ENCODE results near the gene CNTROB. TPM values are rescaled to one million over a fixed set of nuclear protein-coding genes. Genes with fewer than 3 reads are reported as not detected.

CNTROB gene
- total and polyA plus RNA-seq, 2 donors (not counting 1 experiment from before 2014, with no cell fraction given), result 23.1 to 34.8 TPM

- WGBS (ENCODE audit: insufficient coverage), result 88% methylated on average over 7 of the region's 15 CpGs
- Histone ChIP-seq H2AFZ (ENCODE audit: insufficient read depth, low read depth, low read length, poor library complexity, severe bottlenecking) (no peak overlapping the region), H3K4me2 (replicated peaks; ENCODE audit: low read depth, low read length, poor library complexity, severe bottlenecking) (no peak overlapping the region), H3K9ac (ENCODE audit: low read length) (no peak overlapping the region), H3K9me3 (ENCODE audit: control extremely low read depth in 1 of 3, control insufficient read depth in 2 of 3, insufficient read depth in 1 of 3, low read length in 2 of 3) (no peaks in the 10 kb centered on the region), H3K79me2 (ENCODE audit: control insufficient read depth, insufficient read depth, low read length) (no peaks in the 10 kb centered on the region), H4K20me1 (ENCODE audit: control insufficient read depth, insufficient read depth, low read length, poor library complexity, severe bottlenecking) (no peaks in the 10 kb centered on the region), H3K4me3 (ENCODE audit: control extremely low read depth in 1 of 5, extremely low read depth in 1 of 5, insufficient read depth in 1 of 5, low read depth in 2 of 5, low read length in 4 of 5) (no peak overlapping the region), H3K4me1 (ENCODE audit: control insufficient read depth in 2 of 2, insufficient read depth in 2 of 2, low read length in 2 of 2) (peaks cover 2 to 4% of the 10 kb centered on the region in 2 donors), H3K27ac (ENCODE audit: low read length in 2 of 2) (no peak overlapping the region), H3K36me3 (replicated peaks in 1 of 2; ENCODE audit: control extremely low read depth in 1 of 2, control insufficient read depth in 1 of 2, extremely low read depth in 1 of 2, insufficient read depth in 2 of 2, low read length in 1 of 2) (peaks cover 0 to 47% of the 10 kb centered on the region in 2 experiments), H3K27me3 (replicated peaks in 1 of 4; ENCODE audit: control extremely low read depth in 1 of 4, control insufficient read depth in 3 of 4, insufficient read depth in 4 of 4, low read length in 3 of 4) (no peaks in the 10 kb centered on the region)
- Mint-ChIP-seq H3K27ac (no peak overlapping the region), H3K4me1 (no peaks in the 10 kb centered on the region), H3K4me3 (no peak overlapping the region), H3K27me3 (no peaks in the 10 kb centered on the region), H3K9me3 (ENCODE audit: insufficient read depth) (no peaks in the 10 kb centered on the region)
- DNase-seq, result no peak
- TF ChIP-seq CTCF (IDR thresholded peaks at IDR 0.05) (no peak), EZH2 (IDR thresholded peaks at IDR 0.05; ENCODE audit: borderline replicate concordance, insufficient read depth, low read depth, low read length, poor library complexity, severe bottlenecking) (no peak)
- no peak for ATAC-seq (ENCODE audit: low read depth)
- intact Hi-C loops (cut with micrococcal nuclease), result no loop called here
- CTCF ChIA-PET, result no interaction called here
- POLR2A ChIA-PET, result no interaction called here
Observed at GRCh38 chr17:7893187-7893880, 38.7 kb upstream of the CNTROB start.

- 90% methylated on average over 5 of the region's 9 CpGs for WGBS (ENCODE audit: insufficient coverage)
- H3K36me3 ChIP-seq (replicated peaks in 1 of 2; ENCODE audit: control extremely low read depth in 1 of 2, control insufficient read depth in 1 of 2, extremely low read depth in 1 of 2, insufficient read depth in 2 of 2, low read length in 1 of 2), result peaks cover 2 to 54% of the 10 kb centered on the region in 2 experiments
- no peak overlapping the region for H3K9ac ChIP-seq (ENCODE audit: low read length)
- Mint-ChIP-seq H3K9me3 (ENCODE audit: insufficient read depth) (no peaks in the 10 kb centered on the region), H3K27ac (no peak overlapping the region), H3K4me1 (no peaks in the 10 kb centered on the region), H3K4me3 (no peak overlapping the region), H3K27me3 (no peaks in the 10 kb centered on the region)
- no peak for TF ChIP-seq CTCF (IDR thresholded peaks at IDR 0.05)
- no peak for TF ChIP-seq EZH2 (IDR thresholded peaks at IDR 0.05; ENCODE audit: borderline replicate concordance, insufficient read depth, low read depth, low read length, poor library complexity, severe bottlenecking)
- DNase-seq (no peak), ATAC-seq (ENCODE audit: low read depth) (no peak)
- H3K79me2 ChIP-seq (ENCODE audit: control insufficient read depth, insufficient read depth, low read length), result no peaks in the 10 kb centered on the region
- H3K27me3 ChIP-seq (replicated peaks in 1 of 4; ENCODE audit: control extremely low read depth in 1 of 4, control insufficient read depth in 3 of 4, insufficient read depth in 4 of 4, low read length in 3 of 4), result no peaks in the 10 kb centered on the region
- no peaks in the 10 kb centered on the region for H3K9me3 ChIP-seq (ENCODE audit: control extremely low read depth in 1 of 3, control insufficient read depth in 2 of 3, insufficient read depth in 1 of 3, low read length in 2 of 3)
- H3K4me3 ChIP-seq (ENCODE audit: control extremely low read depth in 1 of 5, extremely low read depth in 1 of 5, insufficient read depth in 1 of 5, low read depth in 2 of 5, low read length in 4 of 5), result no peak overlapping the region
- intact Hi-C loops (cut with micrococcal nuclease), result no loop called here
- no peak overlapping the region for H3K27ac ChIP-seq (ENCODE audit: low read length in 2 of 2)
- H3K4me1 ChIP-seq (ENCODE audit: control insufficient read depth in 2 of 2, insufficient read depth in 2 of 2, low read length in 2 of 2), result no peaks in the 10 kb centered on the region
- H3K4me2 ChIP-seq (replicated peaks; ENCODE audit: low read depth, low read length, poor library complexity, severe bottlenecking), result no peak overlapping the region
- ChIA-PET POLR2A (no interaction called here), CTCF (no interaction called here)
- no peaks in the 10 kb centered on the region for H4K20me1 ChIP-seq (ENCODE audit: control insufficient read depth, insufficient read depth, low read length, poor library complexity, severe bottlenecking)
- H2AFZ ChIP-seq (ENCODE audit: insufficient read depth, low read depth, low read length, poor library complexity, severe bottlenecking), result no peak overlapping the region
Observed at GRCh38 chr17:7894226-7894625, 37.8 kb upstream of the CNTROB start.
